GM19099 (cell line): ENCODE measurements around the gene PEAK1.

Source experiments
- POLR2A ChIP-seq: IDR thresholded peaks from 3 replicates; pipeline ENCODE4 v1.6.1; 2011; ENCODE audit warnings: low read depth; ENCODE audit not compliant: insufficient read length; ENCODE audit errors: extremely low read depth

PEAK1 gene, protein sequence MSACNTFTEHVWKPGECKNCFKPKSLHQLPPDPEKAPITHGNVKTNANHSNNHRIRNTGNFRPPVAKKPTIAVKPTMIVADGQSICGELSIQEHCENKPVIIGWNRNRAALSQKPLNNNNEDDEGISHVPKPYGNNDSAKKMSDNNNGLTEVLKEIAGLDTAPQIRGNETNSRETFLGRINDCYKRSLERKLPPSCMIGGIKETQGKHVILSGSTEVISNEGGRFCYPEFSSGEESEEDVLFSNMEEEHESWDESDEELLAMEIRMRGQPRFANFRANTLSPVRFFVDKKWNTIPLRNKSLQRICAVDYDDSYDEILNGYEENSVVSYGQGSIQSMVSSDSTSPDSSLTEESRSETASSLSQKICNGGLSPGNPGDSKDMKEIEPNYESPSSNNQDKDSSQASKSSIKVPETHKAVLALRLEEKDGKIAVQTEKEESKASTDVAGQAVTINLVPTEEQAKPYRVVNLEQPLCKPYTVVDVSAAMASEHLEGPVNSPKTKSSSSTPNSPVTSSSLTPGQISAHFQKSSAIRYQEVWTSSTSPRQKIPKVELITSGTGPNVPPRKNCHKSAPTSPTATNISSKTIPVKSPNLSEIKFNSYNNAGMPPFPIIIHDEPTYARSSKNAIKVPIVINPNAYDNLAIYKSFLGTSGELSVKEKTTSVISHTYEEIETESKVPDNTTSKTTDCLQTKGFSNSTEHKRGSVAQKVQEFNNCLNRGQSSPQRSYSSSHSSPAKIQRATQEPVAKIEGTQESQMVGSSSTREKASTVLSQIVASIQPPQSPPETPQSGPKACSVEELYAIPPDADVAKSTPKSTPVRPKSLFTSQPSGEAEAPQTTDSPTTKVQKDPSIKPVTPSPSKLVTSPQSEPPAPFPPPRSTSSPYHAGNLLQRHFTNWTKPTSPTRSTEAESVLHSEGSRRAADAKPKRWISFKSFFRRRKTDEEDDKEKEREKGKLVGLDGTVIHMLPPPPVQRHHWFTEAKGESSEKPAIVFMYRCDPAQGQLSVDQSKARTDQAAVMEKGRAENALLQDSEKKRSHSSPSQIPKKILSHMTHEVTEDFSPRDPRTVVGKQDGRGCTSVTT (N-terminal part only)

DNA sequence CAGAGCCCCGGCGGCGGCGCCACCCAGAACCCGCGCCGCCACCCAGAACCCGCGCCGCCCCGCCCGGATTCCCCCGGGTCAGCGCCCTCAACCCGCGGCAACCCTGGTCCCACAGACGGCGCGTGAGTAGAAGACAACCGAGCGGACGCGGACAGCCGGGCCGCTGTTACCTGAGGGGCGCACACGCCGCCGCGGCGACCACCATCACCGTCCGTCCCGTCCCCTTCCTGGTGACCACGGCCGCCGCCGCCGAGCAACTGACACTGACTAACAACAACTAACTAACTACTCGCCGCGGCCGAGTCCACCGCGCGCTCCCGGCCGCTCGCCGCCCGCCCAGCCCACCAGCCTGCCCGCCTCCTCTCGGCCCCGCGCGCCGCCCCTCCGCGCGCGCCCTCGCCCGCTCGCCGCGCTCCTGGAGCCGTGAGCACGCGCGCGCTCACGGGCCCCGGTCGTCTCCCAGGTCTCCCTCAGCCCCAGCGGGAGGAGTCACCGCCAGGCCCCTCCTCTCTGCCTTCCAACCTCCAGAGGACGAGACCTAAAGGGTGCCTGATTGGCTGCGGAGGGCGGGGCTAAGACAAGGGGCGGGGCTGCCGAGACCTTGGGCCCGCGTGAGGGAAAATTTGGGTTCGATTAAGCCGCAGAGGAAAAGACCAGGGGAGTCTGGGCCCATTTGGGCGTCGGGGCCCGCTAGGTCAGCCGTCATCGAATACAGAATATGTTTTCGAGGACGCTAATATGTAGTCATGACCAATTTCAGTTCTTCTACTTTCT is at the start of gene PEAK1:
TSS of gene PEAK1 (minus strand) at position 269 of the 774 bp plus-strand sequence. CDS start 238,178 bp downstream, outside the sequence.
- TF ChIP-seq POLR2A: peak; percentile 77

DNA sequence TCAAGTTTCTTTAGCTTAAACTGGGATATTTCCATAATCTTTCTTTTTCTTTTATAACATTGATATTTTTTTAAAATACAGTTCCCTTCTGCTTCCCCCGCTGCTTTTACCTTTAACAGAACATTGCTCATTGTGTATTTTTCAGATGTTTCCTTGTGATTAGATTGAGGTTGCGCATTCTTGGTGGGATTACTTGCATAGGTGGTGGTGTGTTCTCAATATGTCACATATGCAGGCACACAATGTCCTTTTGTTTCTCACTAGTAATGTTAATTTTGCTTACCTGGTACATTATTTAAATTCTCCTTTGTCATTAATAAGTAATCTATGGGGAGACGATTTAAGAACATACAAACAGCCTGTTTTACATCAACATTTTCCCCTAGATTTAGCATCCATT is 49.0 kb upstream of the PEAK1 start:
- no peak for TF ChIP-seq POLR2A

DNA sequence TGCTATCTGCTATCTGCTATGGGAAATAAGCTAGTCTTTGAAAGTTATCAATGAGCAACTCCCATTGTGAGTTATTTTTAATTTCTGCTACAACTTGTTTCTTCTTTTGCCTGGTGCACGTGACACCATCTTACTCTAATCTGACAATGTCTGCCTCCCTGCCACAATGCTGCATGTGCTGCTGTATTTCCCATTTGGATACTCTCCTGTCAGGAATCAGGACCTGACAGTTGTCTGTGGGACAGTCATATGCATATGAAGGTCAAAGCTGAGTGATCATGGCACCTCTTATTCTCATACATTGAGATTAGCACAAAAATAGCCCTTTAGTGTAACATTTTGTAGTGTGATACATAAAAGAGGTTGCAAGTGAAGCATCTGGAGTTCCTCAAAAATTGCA is 46.6 kb upstream of the PEAK1 start:
- TF ChIP-seq POLR2A: no peak

DNA sequence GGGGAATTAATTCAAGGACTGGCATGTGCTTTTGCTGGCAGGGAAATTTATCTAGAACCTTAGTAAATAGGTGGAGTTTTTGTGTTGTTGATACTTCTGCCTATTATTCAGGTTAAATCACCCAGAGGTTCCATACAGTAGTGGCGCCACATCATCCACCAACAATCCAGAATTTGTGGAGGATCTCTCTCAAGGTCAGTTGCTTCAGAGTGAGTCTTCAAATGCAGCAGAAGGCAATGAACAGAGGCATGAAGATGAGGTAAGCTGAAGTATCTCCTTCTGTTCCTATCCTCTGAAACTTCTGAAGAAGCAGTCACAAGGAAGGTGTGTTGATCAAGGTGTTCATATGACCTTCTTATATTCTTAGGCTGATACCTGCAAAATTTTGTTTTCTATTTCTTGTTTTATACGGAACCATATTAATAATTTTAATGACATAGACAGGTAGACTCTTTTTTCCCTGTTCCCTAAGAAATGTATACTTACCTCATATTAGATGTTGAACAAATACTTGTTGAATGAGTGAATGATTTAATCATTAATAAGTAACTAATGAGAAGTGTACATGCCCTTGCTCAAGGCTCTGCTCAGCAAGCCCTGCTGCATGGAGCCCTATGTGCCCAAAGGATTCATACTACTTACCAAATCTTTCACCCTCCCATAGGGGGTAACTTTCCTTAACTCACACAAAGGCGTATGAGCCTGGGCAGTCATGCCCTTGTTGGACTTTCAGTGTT is 44.4 kb upstream of the PEAK1 start:
- no peak for TF ChIP-seq POLR2A

DNA sequence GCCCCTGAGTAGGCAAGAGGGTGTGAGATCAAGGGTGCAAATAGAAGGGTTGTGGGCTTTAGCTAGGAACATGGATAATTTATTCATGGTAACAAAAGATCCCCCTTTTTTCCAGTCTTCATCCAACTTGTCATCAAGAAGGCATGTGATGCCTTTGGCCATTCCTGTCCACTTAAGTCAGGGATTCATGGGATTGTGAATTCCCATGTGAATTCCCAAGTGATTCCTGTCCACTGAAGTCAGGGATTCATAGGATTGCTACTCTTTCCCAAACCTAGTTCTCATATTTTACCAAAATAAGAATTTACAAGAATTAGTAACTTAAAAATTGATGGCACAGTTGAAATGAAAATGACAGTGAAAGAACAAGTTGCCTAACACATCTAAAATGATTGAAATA is 41.6 kb upstream of the PEAK1 start:
- no peak for TF ChIP-seq POLR2A

DNA sequence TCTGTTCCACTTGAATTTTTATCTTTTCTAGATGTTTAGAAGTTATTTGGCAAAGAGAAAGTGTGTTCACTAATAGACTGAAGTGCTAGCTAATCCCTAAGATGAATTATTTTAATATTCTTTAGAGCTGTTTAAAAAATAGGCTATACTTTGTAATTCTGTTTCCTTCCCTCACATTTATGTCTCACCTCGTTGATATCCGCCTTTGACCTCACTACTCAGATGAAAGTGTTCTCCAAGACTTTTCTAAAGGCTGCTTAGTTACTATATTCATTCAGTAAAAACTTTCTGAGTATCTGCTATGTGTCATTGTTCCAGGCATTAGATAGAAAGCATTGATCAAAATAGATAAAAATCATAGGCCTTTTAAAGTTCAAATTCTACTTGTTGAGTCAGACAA is 39.1 kb upstream of the PEAK1 start:
- TF ChIP-seq POLR2A: no peak

DNA sequence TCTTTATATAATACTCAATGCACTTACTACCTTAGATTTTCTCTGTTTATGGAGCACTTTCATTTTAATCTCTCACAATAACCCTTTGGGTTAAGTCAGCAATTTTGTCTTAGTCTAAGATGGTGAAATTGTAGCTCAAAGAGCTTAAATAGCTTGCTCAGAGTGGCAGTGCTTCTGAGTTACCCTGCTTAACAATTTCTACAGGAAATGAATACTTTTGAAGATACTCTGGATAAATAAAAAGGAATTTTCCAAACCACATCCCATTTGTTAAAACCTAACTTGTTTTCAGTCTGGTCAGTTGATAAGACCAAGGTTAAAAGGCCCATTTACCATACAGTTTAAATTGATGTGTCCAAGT is 38.0 kb upstream of the PEAK1 start:
- TF ChIP-seq POLR2A: no peak

DNA sequence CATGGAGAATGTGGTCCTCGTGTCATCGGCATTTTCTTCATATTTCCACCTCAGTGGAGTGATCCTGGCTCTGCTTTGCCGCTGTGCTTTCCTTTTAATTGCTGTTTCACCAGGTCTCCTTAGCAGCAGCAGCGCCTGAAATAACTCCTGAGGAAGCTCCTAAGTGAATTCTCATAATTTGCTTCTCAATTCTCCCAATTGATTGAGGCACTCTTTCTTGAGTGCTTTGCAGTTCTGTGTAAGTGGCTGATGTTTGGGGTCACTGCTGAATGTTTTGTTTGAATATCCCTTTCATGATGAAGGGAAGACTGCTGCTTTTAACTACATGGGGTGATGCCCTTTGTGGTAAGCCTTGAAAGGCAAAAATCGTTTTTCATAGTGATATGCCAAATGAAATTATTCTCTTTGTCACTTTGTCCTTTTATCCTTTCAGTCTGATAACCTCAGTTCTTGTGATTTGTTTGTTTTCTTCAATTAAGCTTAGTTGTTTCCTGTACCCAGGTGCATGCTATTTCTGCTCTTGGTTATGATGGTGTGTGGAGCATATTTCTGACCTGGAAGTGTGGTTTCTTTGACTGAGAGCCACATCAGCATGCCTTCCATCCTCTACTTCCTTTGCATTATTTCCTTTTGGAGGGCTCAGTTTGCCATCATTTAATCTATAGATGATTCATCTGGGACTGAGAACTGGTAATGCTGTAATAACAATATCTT is 37.4 kb upstream of the PEAK1 start:
- TF ChIP-seq POLR2A: no peak

DNA sequence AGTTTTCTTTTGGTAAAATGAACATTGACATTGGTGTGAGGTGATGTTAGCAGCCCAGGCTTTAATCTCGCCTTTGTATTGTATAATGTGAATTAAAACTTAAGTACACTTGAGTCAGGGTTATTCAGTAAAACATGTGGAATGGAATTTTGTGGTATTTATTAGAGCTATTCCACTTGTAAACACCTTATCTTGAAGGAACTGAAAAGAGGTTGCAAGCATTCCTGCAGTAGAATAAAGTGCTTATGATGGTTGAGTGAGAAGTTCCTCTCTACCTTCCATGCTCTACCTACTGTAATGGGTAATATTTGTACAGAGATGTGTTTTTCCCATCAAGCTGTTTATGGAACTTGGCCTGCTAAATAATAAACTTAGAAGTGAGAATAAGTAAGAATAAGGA is 36.8 kb upstream of the PEAK1 start:
- TF ChIP-seq POLR2A: no peak

DNA sequence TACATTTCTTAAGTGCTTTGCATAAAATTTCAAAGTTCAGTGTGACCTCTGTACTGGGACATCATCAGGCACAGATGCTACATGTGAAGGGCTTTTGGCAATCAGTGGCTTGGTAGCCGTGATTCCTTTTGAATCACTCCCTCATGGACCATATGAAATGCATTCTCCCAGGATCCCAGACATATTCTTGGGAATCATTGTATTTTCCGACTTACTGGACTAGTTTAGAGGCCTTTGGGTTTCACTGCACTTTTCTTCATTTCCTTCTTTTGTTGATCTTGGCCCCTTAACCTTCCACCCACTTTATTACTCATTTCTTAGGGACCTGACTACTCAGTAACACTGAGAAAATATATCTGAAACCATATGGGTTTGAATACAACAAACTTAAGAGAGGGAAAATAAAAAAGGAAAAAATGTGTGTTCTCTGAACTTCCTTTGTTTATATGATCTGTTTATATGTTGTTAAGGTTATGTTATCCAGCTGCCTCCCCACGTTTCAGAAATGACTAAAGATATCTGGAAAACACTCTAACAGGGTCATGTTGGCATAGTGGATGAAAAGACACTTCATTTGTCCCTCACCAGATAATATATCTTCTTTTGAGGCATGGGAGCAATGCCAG is 35.9 kb upstream of the PEAK1 start:
- TF ChIP-seq POLR2A: no peak

DNA sequence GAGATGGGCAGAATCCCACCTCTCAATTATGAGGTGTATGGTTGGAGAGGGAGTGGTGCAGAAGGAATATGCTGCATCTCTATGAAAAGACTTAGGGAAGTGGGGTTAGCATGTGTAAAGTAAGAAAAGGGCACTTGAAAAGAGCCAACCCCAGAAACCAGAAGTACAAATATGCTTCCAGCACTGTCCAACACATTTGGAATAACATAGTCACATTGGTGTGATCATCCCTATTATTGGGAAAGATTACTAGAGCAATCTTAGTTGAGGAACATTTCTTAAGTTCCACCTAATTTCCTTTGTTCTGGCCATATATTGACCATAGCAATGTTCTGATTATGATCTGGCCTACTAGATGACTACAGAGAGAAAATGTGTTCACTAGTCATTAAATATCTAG is 35.0 kb upstream of the PEAK1 start:
- TF ChIP-seq POLR2A: no peak

DNA sequence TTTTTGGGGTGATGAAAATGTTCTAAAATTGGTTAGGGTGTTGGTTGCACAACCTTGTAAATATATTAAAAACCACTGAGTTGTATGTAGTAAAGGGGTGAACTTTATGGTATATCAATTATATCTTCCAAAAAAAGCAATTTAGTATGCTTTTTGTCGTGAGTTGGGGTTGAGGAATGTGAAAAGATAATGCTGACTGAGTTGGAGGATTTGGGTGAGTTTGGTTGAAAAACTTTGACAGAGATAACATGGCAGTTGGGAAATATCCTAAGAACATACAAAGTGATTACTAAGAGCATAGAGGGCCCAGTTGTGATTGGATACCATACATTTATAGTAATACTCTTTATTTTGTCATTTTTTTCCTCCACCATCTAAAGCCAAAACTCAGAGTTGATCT is 34.4 kb upstream of the PEAK1 start:
- TF ChIP-seq POLR2A: no peak

DNA sequence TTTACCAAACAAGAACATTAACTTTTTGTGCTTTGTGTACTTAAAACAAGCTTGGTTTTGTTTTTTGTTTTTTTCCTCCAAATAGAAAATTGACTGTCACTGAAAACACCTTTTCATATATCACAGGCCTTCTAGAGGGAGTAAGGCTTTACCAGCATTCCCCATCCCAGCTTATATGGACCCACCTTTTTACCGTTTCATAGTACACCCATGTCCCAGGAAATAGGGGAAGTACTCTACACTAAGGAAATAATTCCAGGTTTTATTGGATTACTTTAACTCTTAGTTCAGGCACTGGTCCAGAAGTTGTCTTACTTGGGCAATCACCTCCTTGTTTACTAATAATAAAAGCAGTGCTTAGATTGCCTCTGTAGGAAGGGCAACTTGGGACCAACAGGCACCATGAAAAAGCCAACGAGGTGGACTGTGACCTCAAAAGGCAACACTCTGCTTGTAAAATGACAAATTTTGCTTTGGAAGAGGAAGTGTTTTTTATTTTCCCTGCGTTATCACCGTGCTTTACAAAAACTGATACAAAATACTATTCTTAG is 27.0 kb upstream of the PEAK1 start:
- no peak for TF ChIP-seq POLR2A
